Motor neuron (in vitro differentiated cells): ENCODE data around the gene ZNF672. TPM values are rescaled to one million over a fixed set of nuclear protein-coding genes. Genes with fewer than 3 reads are reported as not detected.
"Not testable (repeated sequence)": the region's sequence is repeated elsewhere in the genome, so short reads cannot be mapped to it uniquely, and the experiment has no call there.

Experiments used
- ATAC-seq, 8 experiments: fragments of 200-7000 bp; cut with Tn5 transposase; replicated peaks in 6 of 8; 2 replicates each; pipeline ENCODE4 v1.8.0; 2021; ENCODE audit warnings: mild to moderate bottlenecking in 8 of 8, moderate library complexity in 8 of 8
- H3K27ac ChIP-seq, 2 donors: fragments of 250-450 bp; sonication (Bioruptor Pico); 2 replicates each; pipeline ENCODE4 v1.9.0; 2021; ENCODE audit warnings: antibody characterized with exemption in 2 of 2, mild to moderate bottlenecking in 2 of 2, moderate library complexity in 1 of 2
- H3K4me1 ChIP-seq, 2 donors: fragments of 250-450 bp; sonication (Bioruptor Pico); replicated peaks in 1 of 2; 2 replicates each; pipeline ENCODE4 v1.6.1; 2021; ENCODE audit warnings: antibody characterized with exemption in 2 of 2, mild to moderate bottlenecking in 2 of 2, moderate library complexity in 1 of 2
- H3K4me3 ChIP-seq, 5 donors: fragments of 250-450 bp; sonication (Bioruptor Pico); 2 replicates each; pipeline ENCODE4 v1.9.0; 2021; ENCODE audit warnings: antibody characterized with exemption in 5 of 5, mild to moderate bottlenecking in 5 of 5, moderate library complexity in 4 of 5
- WGBS, 10 experiments: fragments of 450-650 bp; shearing (Covaris generic); methylation state at CpG; one replicate each; pipeline ENCODE4 v1.0.0; 2022; 5-methylcytosine and 5-hydroxymethylcytosine counted together
- in situ Hi-C, 9 experiments: fragments of 400-800 bp; cut with MboI; loops; one replicate each; pipeline ENCODE4 v1.15.0; 2021; ENCODE audit warnings: low sequenced_read_pairs in 9 of 9, low pct_unique_long_range_greater_than_20kb in 2 of 9; ENCODE audit not compliant: unreplicated experiment in 9 of 9
- total RNA-seq, 8 experiments: library from RNA; unstranded; fragments of 300-600 nt; gene quantifications; 2 replicates each; pipeline versions ENCODE4 v1.2.3 to v1.2.4, GENCODE V29; 2022

Gene ZNF672
- 10 to 100 TPM; 12.4 to 34.6 (median 22.7) TPM for total RNA-seq

GRCh38 chr1:248837781-248838356, at the start of gene ZNF672:
Gene ZNF672, plus strand, starts transcription at chr1:248838224. Its CDS starts 9,051 bp downstream, at chr1:248847275.
- peaks cover 8 to 9% of the 10 kb centered on the region in 2 donors for H3K4me1 ChIP-seq
- peak within 1 kb of the TSS; percentile 78 to 82 (median 79) for H3K4me3 ChIP-seq
- peak within 1 kb of the TSS; percentile 95 to 97 for H3K27ac ChIP-seq
- in situ Hi-C loops: no loop called here
- ATAC-seq: peak; percentile 80 to 91 (median 88)
- 0 to 3% (median 0%) methylated on average over 2 to 9 of the region's 48 CpGs; no CpG with 5 or more reads in 6 of the 10 experiments for WGBS, 10 experiments

- no peaks in the 10 kb centered on the region for H3K4me1 ChIP-seq
- no peak for ATAC-seq
- H3K27ac ChIP-seq: no peak overlapping the region
- in situ Hi-C loops: no loop called here
- H3K4me3 ChIP-seq: no peak overlapping the region
- 0 to 75% (median 41%) methylated on average over 1 to 3 of the region's 3 CpGs; no CpG with 5 or more reads in 4 of the 10 experiments for WGBS, 10 experiments
Observed at GRCh38 chr1:248788327-248788726, 49.7 kb upstream of the ZNF672 start.

GRCh38 chr1:248789337-248789736, 48.7 kb upstream of the ZNF672 start:
- H3K27ac ChIP-seq, ATAC-seq, H3K4me1 ChIP-seq, in situ Hi-C loops, H3K4me3 ChIP-seq: not testable (repeated sequence)
- 20 to 61% (median 43%) methylated on average over 1 to 2 of the region's 2 CpGs; no CpG with 5 or more reads in 5 of the 10 experiments for WGBS, 10 experiments

- Histone ChIP-seq H3K27ac (no peak overlapping the region), H3K4me3 (no peak overlapping the region), H3K4me1 (no peaks in the 10 kb centered on the region)
- 0 to 84% (median 55%) methylated on average over 1 to 5 of the region's 5 CpGs; no CpG with 5 or more reads in 1 of the 10 experiments for WGBS, 10 experiments
- ATAC-seq: no peak
- in situ Hi-C loops: no loop called here
Observed at GRCh38 chr1:248790456-248790855, 47.6 kb upstream of the ZNF672 start.

- in situ Hi-C loops: no loop called here
Observed at GRCh38 chr1:248791010-248791409, 47.0 kb upstream of the ZNF672 start.

GRCh38 chr1:248792342-248792741, 45.7 kb upstream of the ZNF672 start:
- no peaks in the 10 kb centered on the region for H3K4me1 ChIP-seq
- in situ Hi-C loops: no loop called here
- ATAC-seq: no peak
- no peak overlapping the region for H3K4me3 ChIP-seq
- H3K27ac ChIP-seq: no peak overlapping the region
- WGBS, 10 experiments: 22 to 76% (median 43%) methylated on average over 1 to 5 of the region's 5 CpGs; no CpG with 5 or more reads in 1 of the 10 experiments

More at GRCh38 chr1:248791010-248791409, 47.0 kb upstream of the ZNF672 start:
- ATAC-seq: no peak
- no peaks in the 10 kb centered on the region for H3K4me1 ChIP-seq
- no peak overlapping the region for H3K4me3 ChIP-seq
- no peak overlapping the region for H3K27ac ChIP-seq
- WGBS, 10 experiments: 8 to 72% (median 50%) methylated on average over 1 to 4 of the region's 4 CpGs; no CpG with 5 or more reads in 1 of the 10 experiments

GRCh38 chr1:248793592-248793991, 44.4 kb upstream of the ZNF672 start:
- H3K27ac ChIP-seq: no peak overlapping the region
- H3K4me3 ChIP-seq: no peak overlapping the region
- H3K4me1 ChIP-seq: no peaks in the 10 kb centered on the region
- in situ Hi-C loops: no loop called here
- ATAC-seq: no peak

- WGBS, 10 experiments: 24 to 90% (median 52%) methylated on average over 2 to 5 of the region's 5 CpGs
- in situ Hi-C loops, ATAC-seq, H3K27ac ChIP-seq, H3K4me1 ChIP-seq, H3K4me3 ChIP-seq: not testable (repeated sequence)
Observed at GRCh38 chr1:248794663-248795062, 43.4 kb upstream of the ZNF672 start.

GRCh38 chr1:248798791-248799190, 39.2 kb upstream of the ZNF672 start:
- 41 to 100% (median 59%) methylated on average over 1 to 3 of the region's 3 CpGs for WGBS, 10 experiments
- no peaks in the 10 kb centered on the region for H3K4me1 ChIP-seq
- ATAC-seq: no peak
- no peak overlapping the region for H3K27ac ChIP-seq
- in situ Hi-C loops: no loop called here
- H3K4me3 ChIP-seq: no peak overlapping the region

- no peak overlapping the region for H3K4me3 ChIP-seq
- H3K27ac ChIP-seq: no peak overlapping the region
- in situ Hi-C loops: no loop called here
- WGBS, 10 experiments: 11 to 63% (median 50%) methylated on average over 3 of the region's 3 CpGs
- no peaks in the 10 kb centered on the region for H3K4me1 ChIP-seq
- no peak for ATAC-seq
Observed at GRCh38 chr1:248800459-248800858, 37.6 kb upstream of the ZNF672 start.

- in situ Hi-C loops: no loop called here
- WGBS, 10 experiments: 49 to 100% (median 80%) methylated on average over 1 to 5 of the region's 6 CpGs; no CpG with 5 or more reads in 2 of the 10 experiments
- Histone ChIP-seq H3K4me3 (no peak overlapping the region), H3K27ac (no peak overlapping the region), H3K4me1 (peaks cover 0 to 6% of the 10 kb centered on the region in 2 donors)
- ATAC-seq: no peak
Observed at GRCh38 chr1:248802454-248802853, 35.6 kb upstream of the ZNF672 start.

- H3K4me3 ChIP-seq, H3K27ac ChIP-seq, ATAC-seq, H3K4me1 ChIP-seq, in situ Hi-C loops: not testable (repeated sequence)
- WGBS, 10 experiments: 39 to 87% (median 74%) methylated on average over 6 to 15 of the region's 15 CpGs; no CpG with 5 or more reads in 1 of the 10 experiments
Observed at GRCh38 chr1:248803501-248803900, 34.5 kb upstream of the ZNF672 start.

- in situ Hi-C loops: no loop called here
- no peak for ATAC-seq
- Histone ChIP-seq H3K27ac (no peak overlapping the region), H3K4me3 (no peak overlapping the region), H3K4me1 (peaks cover 0 to 6% of the 10 kb centered on the region in 2 donors)
- WGBS, 10 experiments: 0 to 84% (median 72%) methylated on average over 1 to 10 of the region's 10 CpGs; no CpG with 5 or more reads in 1 of the 10 experiments
Observed at GRCh38 chr1:248804771-248805681, 33.0 kb upstream of the ZNF672 start.
